Gastrocnemius medialis (tissue), 4 donors: ENCODE measurements around the gene GLI3.

Experiments used
- POLR2A ChIP-seq, 2 donors: fragments of 450-650 bp; IDR thresholded peaks; one replicate each; pipeline ENCODE4 v1.6.1; 2017; ENCODE audit warnings: antibody characterized with exemption in 2 of 2, mild to moderate bottlenecking in 2 of 2, moderate library complexity in 2 of 2
- TF ChIP-seq, protein P1 (sequence below), 5 experiments: fragments of 450-650 bp in 3 of 5; fragments of 200-600 bp in 2 of 5; sonication (generic) in 2 of 5; IDR thresholded peaks in 4 of 5; conservative IDR thresholded peaks in 1 of 5; 1 replicate in 4 of 5; 2 replicates in 1 of 5; pipeline ENCODE4 v1.5.1; 2016 to 2019; ENCODE audit warnings: antibody characterized with exemption in 5 of 5, mild to moderate bottlenecking in 3 of 5, moderate library complexity in 3 of 5

DNA sequence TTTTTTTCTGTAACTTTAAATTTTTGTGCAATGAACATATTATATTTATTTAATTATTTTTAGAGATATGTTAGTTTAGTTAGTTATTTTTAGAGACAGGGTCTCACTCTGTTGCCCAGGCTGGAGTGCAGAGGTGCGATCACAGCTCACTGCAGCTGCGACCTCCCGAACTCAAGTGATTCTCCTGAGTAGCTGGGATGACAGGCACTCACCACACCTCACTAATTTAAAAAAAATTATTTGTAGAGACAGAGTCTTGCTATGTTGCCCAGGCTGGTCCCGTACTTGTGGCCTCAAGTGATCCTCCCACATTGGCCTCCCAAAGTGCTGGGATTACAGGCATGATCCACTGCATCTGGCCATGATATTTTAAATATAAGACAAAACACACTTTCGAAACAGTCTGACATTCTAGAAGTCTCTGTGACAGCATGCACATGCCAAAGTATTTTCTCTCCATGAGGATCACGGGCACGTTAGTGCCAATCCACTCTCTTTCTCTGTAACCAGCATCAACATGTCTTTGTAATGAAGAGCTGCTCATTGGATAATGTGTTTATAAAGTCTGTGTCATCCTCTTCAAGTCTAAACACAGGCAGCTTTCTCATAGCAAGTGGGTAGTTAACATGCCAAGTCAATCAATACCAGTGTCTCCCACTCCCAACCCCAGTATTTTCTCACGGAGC lies 137.4 kb downstream of the GLI3 start:
- TF ChIP-seq, protein P1, sequence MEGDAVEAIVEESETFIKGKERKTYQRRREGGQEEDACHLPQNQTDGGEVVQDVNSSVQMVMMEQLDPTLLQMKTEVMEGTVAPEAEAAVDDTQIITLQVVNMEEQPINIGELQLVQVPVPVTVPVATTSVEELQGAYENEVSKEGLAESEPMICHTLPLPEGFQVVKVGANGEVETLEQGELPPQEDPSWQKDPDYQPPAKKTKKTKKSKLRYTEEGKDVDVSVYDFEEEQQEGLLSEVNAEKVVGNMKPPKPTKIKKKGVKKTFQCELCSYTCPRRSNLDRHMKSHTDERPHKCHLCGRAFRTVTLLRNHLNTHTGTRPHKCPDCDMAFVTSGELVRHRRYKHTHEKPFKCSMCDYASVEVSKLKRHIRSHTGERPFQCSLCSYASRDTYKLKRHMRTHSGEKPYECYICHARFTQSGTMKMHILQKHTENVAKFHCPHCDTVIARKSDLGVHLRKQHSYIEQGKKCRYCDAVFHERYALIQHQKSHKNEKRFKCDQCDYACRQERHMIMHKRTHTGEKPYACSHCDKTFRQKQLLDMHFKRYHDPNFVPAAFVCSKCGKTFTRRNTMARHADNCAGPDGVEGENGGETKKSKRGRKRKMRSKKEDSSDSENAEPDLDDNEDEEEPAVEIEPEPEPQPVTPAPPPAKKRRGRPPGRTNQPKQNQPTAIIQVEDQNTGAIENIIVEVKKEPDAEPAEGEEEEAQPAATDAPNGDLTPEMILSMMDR (IDR thresholded peaks at IDR 0.05 in 4 of 5, conservative IDR thresholded peaks at IDR 0.05 in 1 of 5) = no peak
- TF ChIP-seq POLR2A (IDR thresholded peaks at IDR 0.05) = no peak
